DOHH2 (cell line): ENCODE results near the gene RUFY2.

ENCODE experiments used
- H3F3A ChIP-seq: fragments of 200-600 bp; sonication (generic), shearing (Covaris generic); 2 replicates; pipeline ENCODE4 v1.6.0; 2016; ENCODE audit warnings: antibody characterized with exemption, mild to moderate bottlenecking; ENCODE audit not compliant: control insufficient read depth, insufficient read depth
- H3K27ac ChIP-seq: fragments of 200-600 bp; sonication (generic); 2 replicates; pipeline ENCODE4 v1.5.1; 2014; ENCODE audit warnings: low read depth, mild to moderate bottlenecking, low read length, moderate library complexity
- H3K27me3 ChIP-seq: fragments of 200-600 bp; sonication (generic); 2 replicates; pipeline ENCODE4 v1.6.1; 2014; ENCODE audit warnings: mild to moderate bottlenecking, low read length, mixed read lengths; ENCODE audit not compliant: control insufficient read depth
- H3K36me3 ChIP-seq: fragments of 200-600 bp; sonication (generic); 2 replicates; pipeline ENCODE4 v1.6.1; 2014; ENCODE audit warnings: mild to moderate bottlenecking, low read length, moderate library complexity, mixed read lengths; ENCODE audit not compliant: control insufficient read depth
- H3K4me1 ChIP-seq: fragments of 200-600 bp; sonication (generic); 2 replicates; pipeline ENCODE4 v1.6.1; 2014; ENCODE audit warnings: mild to moderate bottlenecking, low read length, mixed read lengths; ENCODE audit not compliant: control insufficient read depth
- H3K4me2 ChIP-seq: fragments of 200-600 bp; sonication (generic); 2 replicates; pipeline ENCODE4 v1.6.0; 2014; ENCODE audit warnings: mild to moderate bottlenecking, low read length, moderate library complexity
- H3K4me3 ChIP-seq: fragments of 200-600 bp; sonication (generic); 2 replicates; pipeline ENCODE4 v1.5.1; 2014; ENCODE audit warnings: mild to moderate bottlenecking, low read length, mixed read lengths
- H3K79me2 ChIP-seq: fragments of 200-600 bp; sonication (generic); 2 replicates; pipeline ENCODE4 v1.6.1; 2014; ENCODE audit warnings: mild to moderate bottlenecking, low read length, mixed read lengths; ENCODE audit not compliant: control insufficient read depth
- H3K9me2 ChIP-seq: fragments of 200-600 bp; sonication (generic); replicated peaks from 2 replicates; pipeline ENCODE4 v1.6.1; 2014; ENCODE audit warnings: mild to moderate bottlenecking, low read length, mixed read lengths; ENCODE audit not compliant: control insufficient read depth
- H3K9me3 ChIP-seq: fragments of 200-600 bp; sonication (generic); 2 replicates; pipeline ENCODE4 v1.6.1; 2014; ENCODE audit warnings: antibody characterized with exemption, low read length, mixed read lengths; ENCODE audit not compliant: control insufficient read depth, insufficient read depth
- H4K20me1 ChIP-seq: fragments of 200-600 bp; sonication (generic); 2 replicates; pipeline ENCODE4 v1.6.0; 2014; ENCODE audit warnings: low read depth, mild to moderate bottlenecking, antibody characterized with exemption, low read length, moderate library complexity; ENCODE audit not compliant: control insufficient read depth, insufficient read depth
- CTCF ChIP-seq: fragments of 200-600 bp; sonication (generic); IDR thresholded peaks from one replicate; pipeline ENCODE4 v1.5.1; 2014; ENCODE audit warnings: antibody characterized with exemption, mild to moderate bottlenecking, low read depth, low read length; ENCODE audit not compliant: poor library complexity, severe bottlenecking
- EZH2phosphoT487 ChIP-seq: fragments of 200-600 bp; sonication (generic); IDR thresholded peaks from 2 replicates; pipeline ENCODE4 v1.6.1; 2017; ENCODE audit warnings: borderline replicate concordance, mild to moderate bottlenecking, antibody characterized with exemption, low read length, moderate library complexity, mixed read lengths

The RUFY2 gene

GRCh38 chr10:68366600-68366999 is 40.5 kb downstream of the RUFY2 start:
- Histone ChIP-seq H3F3A (0 out of 2 replicates have a peak, but pooled peaks cover 2% of the 10 kb centered on the region), H3K79me2 (no peaks in the 10 kb centered on the region), H3K36me3 (peaks cover 9% of the 10 kb centered on the region), H3K9me2 (no peaks in the 10 kb centered on the region), H4K20me1 (no peaks in the 10 kb centered on the region), H3K27ac (no peak overlapping the region), H3K4me2 (no peak overlapping the region), H3K4me1 (peaks cover 10% of the 10 kb centered on the region), H3K27me3 (no peaks in the 10 kb centered on the region), H3K4me3 (no peak overlapping the region), H3K9me3 (no peaks in the 10 kb centered on the region)
- no peak for TF ChIP-seq CTCF
- TF ChIP-seq EZH2phosphoT487, result no peak

GRCh38 chr10:68365611-68366010 is 41.5 kb downstream of the RUFY2 start:
- Histone ChIP-seq H3K79me2 (no peaks in the 10 kb centered on the region), H3K4me1 (peaks cover 10% of the 10 kb centered on the region), H3K9me3 (no peaks in the 10 kb centered on the region), H3K27ac (no peak overlapping the region), H3K9me2 (no peaks in the 10 kb centered on the region), H3K36me3 (peaks cover 9% of the 10 kb centered on the region), H3K4me3 (no peak overlapping the region), H3K4me2 (no peak overlapping the region), H3K27me3 (no peaks in the 10 kb centered on the region), H4K20me1 (no peaks in the 10 kb centered on the region), H3F3A (0 out of 2 replicates have a peak, but pooled peaks cover 2% of the 10 kb centered on the region)
- TF ChIP-seq CTCF (no peak), EZH2phosphoT487 (no peak)

GRCh38 chr10:68364101-68364886 is 42.8 kb downstream of the RUFY2 start:
- H3F3A ChIP-seq, result 0 out of 2 replicates have a peak, but pooled peaks cover 2% of the 10 kb centered on the region
- H3K79me2 ChIP-seq, result no peaks in the 10 kb centered on the region
- H3K9me3 ChIP-seq, result no peaks in the 10 kb centered on the region
- no peak overlapping the region for H3K4me3 ChIP-seq
- peaks cover 10% of the 10 kb centered on the region for H3K4me1 ChIP-seq
- H3K4me2 ChIP-seq, result no peak overlapping the region
- peaks cover 9% of the 10 kb centered on the region for H3K36me3 ChIP-seq
- no peaks in the 10 kb centered on the region for H4K20me1 ChIP-seq
- no peaks in the 10 kb centered on the region for H3K9me2 ChIP-seq
- H3K27ac ChIP-seq, result no peak overlapping the region
- no peaks in the 10 kb centered on the region for H3K27me3 ChIP-seq
- TF ChIP-seq EZH2phosphoT487, result no peak
- no peak for TF ChIP-seq CTCF
